Caco-2 (cell line): Measurements from ENCODE around the gene ITGA7. TPM values are rescaled to one million over a fixed set of nuclear protein-coding genes. Genes with fewer than 3 reads are reported as not detected.

ENCODE experiments used
- BruUV-seq: library from RNA; stranded (reverse); fragments of 400-500 nt; replicated peaks from 2 replicates; lab custom pipeline; 2021; lab: Mats Ljungman, UMichigan
- CTCF ChIA-PET: fragments of 300-600 bp; sonication (Branson Sonifier 250); formaldehyde crosslinking; loops from one replicate; lab custom pipeline; 2022; ENCODE audit warnings: antibody characterized with exemption; lab: Charles Lee
- POLR2A ChIA-PET: fragments of 300-600 bp; sonication (Branson Sonifier 250); formaldehyde crosslinking; loops from one replicate; lab custom pipeline; 2022; ENCODE audit warnings: antibody characterized with exemption; lab: Charles Lee
- DNase-seq, 2 experiments: peaks; one replicate each; pipeline versions ENCODE4 v3.0.0 to v3.0.0-alpha.2; 2020 to 2022
- H3K27me3 ChIP-seq: replicated peaks from 2 replicates; pipeline ENCODE4 v1.6.0; 2011; ENCODE audit warnings: low read length; ENCODE audit not compliant: control insufficient read depth, insufficient read depth
- H3K36me3 ChIP-seq: 2 replicates; pipeline ENCODE4 v1.5.1; 2011; ENCODE audit warnings: low read length; ENCODE audit not compliant: control insufficient read depth, insufficient read depth
- H3K4me1 ChIP-seq: fragments of 250-450 bp; sonication (Bioruptor Pico); 2 replicates; pipeline ENCODE4 v1.5.1; 2020; ENCODE audit warnings: mild to moderate bottlenecking
- H3K4me3 ChIP-seq: 2 replicates; pipeline ENCODE4 v1.5.1; 2011; ENCODE audit warnings: low read depth, mild to moderate bottlenecking, control low read depth, low read length
- H3K9me3 ChIP-seq: fragments of 250-450 bp; sonication (Bioruptor Pico); 2 replicates; pipeline ENCODE4 v1.5.1; 2020; ENCODE audit warnings: mild to moderate bottlenecking, moderate library complexity
- H3K27ac Mint-ChIP-seq: one replicate; pipeline ENCODE4 v1.8.0; 2022; ENCODE audit warnings: mixed read lengths; ENCODE audit not compliant: unreplicated experiment
- H3K27me3 Mint-ChIP-seq: one replicate; pipeline ENCODE4 v1.8.0; 2022; ENCODE audit warnings: mixed read lengths; ENCODE audit not compliant: insufficient read depth, unreplicated experiment
- H3K36me3 Mint-ChIP-seq: one replicate; pipeline ENCODE4 v1.8.0; 2022; ENCODE audit warnings: mild to moderate bottlenecking, mixed read lengths; ENCODE audit not compliant: insufficient read depth, unreplicated experiment
- H3K4me1 Mint-ChIP-seq: one replicate; pipeline ENCODE4 v1.8.0; 2022; ENCODE audit warnings: low read depth, mixed read lengths; ENCODE audit not compliant: unreplicated experiment
- H3K4me3 Mint-ChIP-seq: one replicate; pipeline ENCODE4 v1.8.0; 2022; ENCODE audit warnings: mild to moderate bottlenecking, moderate library complexity, mixed read lengths; ENCODE audit not compliant: unreplicated experiment
- H3K9me3 Mint-ChIP-seq: one replicate; pipeline ENCODE4 v1.8.0; 2022; ENCODE audit warnings: mixed read lengths; ENCODE audit not compliant: unreplicated experiment
- CTCF ChIP-seq, 2 experiments: fragments of 200-600 bp in 1 of 2; IDR thresholded peaks; 1 replicate in 1 of 2; 2 replicates in 1 of 2; pipeline versions ENCODE4 v1.5.1 to v1.8.0; 2011 to 2022; ENCODE audit warnings: antibody characterized with exemption in 1 of 2, control low read depth in 1 of 2, inconsistent platforms in 1 of 2, low read depth in 1 of 2, low read length in 1 of 2, mild to moderate bottlenecking in 1 of 2, moderate library complexity in 1 of 2; ENCODE audit not compliant: insufficient read depth in 1 of 2, severe bottlenecking in 1 of 2, unreplicated experiment in 1 of 2
- intact Hi-C: fragments of 100-400 bp; cut with micrococcal nuclease; formaldehyde crosslinking; loops from one replicate; pipeline ENCODE4 v1.10.0; 2022; ENCODE audit not compliant: unreplicated experiment
- total RNA-seq: library from RNA; stranded (reverse); gene quantifications from 2 replicates; pipeline ENCODE4 v1.2.3, GENCODE V29; 2022

The ITGA7 gene
- total RNA-seq, 1 experiment from 2014 or later, result 46.1 TPM

DNA sequence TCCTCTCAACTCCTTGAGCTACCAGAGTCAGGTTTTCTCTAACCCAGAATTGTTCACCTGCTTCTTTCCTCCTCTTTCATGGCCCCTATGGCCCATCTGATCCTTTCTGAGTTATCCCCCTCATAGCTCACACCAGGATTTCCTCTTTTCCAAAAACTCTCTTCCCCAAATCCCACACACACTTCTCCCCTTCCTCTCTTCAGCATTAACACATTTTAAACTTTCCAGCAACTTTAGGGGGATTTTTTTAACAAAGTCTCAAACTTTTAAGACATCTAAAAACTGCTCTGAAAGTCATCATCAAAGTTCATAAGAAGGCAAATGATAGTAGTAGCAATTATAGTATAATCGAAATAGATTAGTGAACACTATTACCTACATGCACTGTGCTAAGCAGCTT lies 63.1 kb downstream of the ITGA7 start:
- no peaks in the 10 kb centered on the region for H3K4me1 ChIP-seq
- TF ChIP-seq CTCF (IDR thresholded peaks at IDR 0.05; ENCODE audit: insufficient read depth in 1 of 2, low read depth in 1 of 2, low read length in 1 of 2, severe bottlenecking in 1 of 2, unreplicated experiment in 1 of 2), result no peak
- no peak overlapping the region for H3K4me3 Mint-ChIP-seq
- DNase-seq, result no peak
- no peak overlapping the region for H3K27ac Mint-ChIP-seq
- no peaks in the 10 kb centered on the region for H3K9me3 ChIP-seq
- intact Hi-C loops, result no loop called here
- CTCF ChIA-PET, result no interaction called here
- no peaks in the 10 kb centered on the region for H3K27me3 Mint-ChIP-seq
- POLR2A ChIA-PET, result no interaction called here
- H3K4me1 Mint-ChIP-seq, result no peaks in the 10 kb centered on the region
- peaks cover 10% of the 10 kb centered on the region for H3K9me3 Mint-ChIP-seq
- no peaks in the 10 kb centered on the region for H3K36me3 Mint-ChIP-seq
- H3K27me3 ChIP-seq, result no peaks in the 10 kb centered on the region
- H3K36me3 ChIP-seq, result no peaks in the 10 kb centered on the region
- no TSS peak for BruUV-seq
- no peak overlapping the region for H3K4me3 ChIP-seq

DNA sequence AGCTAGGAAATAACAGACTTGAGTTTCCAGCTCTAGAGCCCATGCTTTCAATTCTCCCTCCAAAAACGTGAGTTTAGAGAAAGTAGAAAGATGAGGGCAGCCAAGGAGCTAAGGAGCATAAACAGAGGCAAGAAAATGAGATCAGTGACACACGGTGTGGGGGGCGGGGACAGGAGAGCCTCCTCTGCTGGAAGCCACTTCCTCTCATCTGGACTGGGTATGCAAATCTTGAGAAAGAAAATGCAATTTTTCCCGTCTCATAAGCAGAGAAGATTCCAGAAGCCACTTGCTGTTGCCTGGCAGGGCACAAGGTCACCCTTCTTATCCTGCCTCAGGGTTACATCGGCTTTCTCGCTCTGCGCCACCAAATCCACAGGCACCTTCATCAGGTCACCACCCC lies 65.0 kb downstream of the ITGA7 start:
- Mint-ChIP-seq H3K36me3 (no peaks in the 10 kb centered on the region), H3K4me1 (no peaks in the 10 kb centered on the region), H3K27ac (no peak overlapping the region), H3K4me3 (no peak overlapping the region), H3K9me3 (peaks cover 10% of the 10 kb centered on the region), H3K27me3 (peaks cover 3% of the 10 kb centered on the region)
- Histone ChIP-seq H3K4me1 (no peaks in the 10 kb centered on the region), H3K36me3 (no peaks in the 10 kb centered on the region), H3K9me3 (no peaks in the 10 kb centered on the region), H3K4me3 (no peak overlapping the region), H3K27me3 (no peaks in the 10 kb centered on the region)
- intact Hi-C loops, result no loop called here
- no TSS peak for BruUV-seq
- ChIA-PET POLR2A (no interaction called here), CTCF (no interaction called here)
- DNase-seq, result no peak
- TF ChIP-seq CTCF (IDR thresholded peaks at IDR 0.05; ENCODE audit: insufficient read depth in 1 of 2, low read depth in 1 of 2, low read length in 1 of 2, severe bottlenecking in 1 of 2, unreplicated experiment in 1 of 2), result no peak

DNA sequence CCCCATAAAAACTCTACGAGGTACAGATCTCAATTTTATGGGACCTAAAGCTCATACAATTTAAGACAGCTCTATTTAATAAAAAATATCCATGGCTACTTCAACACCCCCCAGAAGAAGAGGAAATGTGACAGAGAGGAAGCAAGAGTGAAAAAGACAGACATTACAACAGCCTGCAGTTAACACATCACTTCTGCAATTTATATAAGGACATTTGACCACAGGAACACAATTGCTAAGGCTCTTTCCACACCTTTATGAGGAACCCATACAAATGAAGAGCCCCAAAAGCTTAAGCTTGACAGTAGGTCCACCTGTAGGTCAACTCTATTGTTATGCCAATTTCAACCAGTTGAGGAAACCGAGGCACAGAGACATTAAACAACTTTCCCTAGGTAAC lies 65.4 kb downstream of the ITGA7 start:
- no peak for TF ChIP-seq CTCF (IDR thresholded peaks at IDR 0.05; ENCODE audit: insufficient read depth in 1 of 2, low read depth in 1 of 2, low read length in 1 of 2, severe bottlenecking in 1 of 2, unreplicated experiment in 1 of 2)
- no peaks in the 10 kb centered on the region for H3K36me3 Mint-ChIP-seq
- DNase-seq, result no peak
- ChIA-PET CTCF (no interaction called here), POLR2A (no interaction called here)
- no peak overlapping the region for H3K4me3 ChIP-seq
- H3K4me3 Mint-ChIP-seq, result no peak overlapping the region
- no TSS peak for BruUV-seq
- H3K27ac Mint-ChIP-seq, result no peak overlapping the region
- H3K27me3 ChIP-seq, result no peaks in the 10 kb centered on the region
- no peaks in the 10 kb centered on the region for H3K4me1 Mint-ChIP-seq
- no peaks in the 10 kb centered on the region for H3K36me3 ChIP-seq
- no peaks in the 10 kb centered on the region for H3K9me3 ChIP-seq
- H3K4me1 ChIP-seq, result no peaks in the 10 kb centered on the region
- intact Hi-C loops, result no loop called here
- peaks cover 5% of the 10 kb centered on the region for H3K27me3 Mint-ChIP-seq
- H3K9me3 Mint-ChIP-seq, result peaks cover 10% of the 10 kb centered on the region
